CD8-positive, alpha-beta memory T cell (primary cell): Measurements from ENCODE around the gene BBS9. TPM values are rescaled to one million over a fixed set of nuclear protein-coding genes. Genes with fewer than 3 reads are reported as not detected.

Experiments
- CTCF ChIA-PET: fragments of 350-600 bp; sonication (Branson Sonifier 250); formaldehyde crosslinking; loops from one replicate; lab custom pipeline; 2021; ENCODE audit warnings: antibody characterized with exemption; lab: Charles Lee
- POLR2A ChIA-PET: fragments of 350-600 bp; sonication (Branson Sonifier 250); formaldehyde crosslinking; loops from one replicate; lab custom pipeline; 2021; ENCODE audit warnings: antibody characterized with exemption; lab: Charles Lee
- DNase-seq, 5 donors: peaks; one replicate each; pipeline versions ENCODE4 v3.0.0 to v3.0.0-alpha.2; 2020 to 2022; ENCODE audit warnings: mixed read lengths in 1 of 5
- H3K27ac ChIP-seq: one replicate; pipeline ENCODE4 v1.7.0; 2013; ENCODE audit warnings: low read depth, mild to moderate bottlenecking, low read length, moderate library complexity
- H3K27me3 ChIP-seq: 2 replicates; pipeline ENCODE4 v1.7.0; 2013; ENCODE audit warnings: low read length, mild to moderate bottlenecking; ENCODE audit not compliant: insufficient read depth, poor library complexity, severe bottlenecking
- H3K36me3 ChIP-seq: 2 replicates; pipeline ENCODE4 v1.7.0; 2013; ENCODE audit warnings: mild to moderate bottlenecking, low read length, moderate library complexity; ENCODE audit not compliant: insufficient read depth
- H3K4me1 ChIP-seq: 2 replicates; pipeline ENCODE4 v1.7.0; 2013; ENCODE audit warnings: mild to moderate bottlenecking, low read length, moderate library complexity; ENCODE audit not compliant: insufficient read depth
- H3K4me3 ChIP-seq: 2 replicates; pipeline ENCODE4 v1.7.0; 2013; ENCODE audit warnings: mild to moderate bottlenecking, low read length
- H3K9me3 ChIP-seq: 2 replicates; pipeline ENCODE4 v1.7.0; 2013; ENCODE audit warnings: mild to moderate bottlenecking, low read length
- H3K27ac Mint-ChIP-seq, 8 donors: one replicate each; pipeline ENCODE4 v1.8.0; 2020 to 2021; ENCODE audit warnings: mixed read lengths in 8 of 8, mild to moderate bottlenecking in 6 of 8, inconsistent platforms in 3 of 8, moderate library complexity in 3 of 8
- H3K27me3 Mint-ChIP-seq, 2 donors: one replicate each; pipeline ENCODE4 v1.8.0; 2020 to 2021; ENCODE audit warnings: mixed read lengths in 2 of 2, mild to moderate bottlenecking in 1 of 2, moderate library complexity in 1 of 2
- H3K36me3 Mint-ChIP-seq, 3 donors: one replicate each; pipeline ENCODE4 v1.8.0; 2020 to 2021; ENCODE audit warnings: mixed read lengths in 3 of 3, inconsistent platforms in 1 of 3, mild to moderate bottlenecking in 1 of 3
- H3K4me1 Mint-ChIP-seq, 3 donors: one replicate each; pipeline ENCODE4 v1.8.0; 2020 to 2021; ENCODE audit warnings: mixed read lengths in 3 of 3, inconsistent platforms in 1 of 3, mild to moderate bottlenecking in 1 of 3
- H3K4me3 Mint-ChIP-seq, 7 donors: one replicate each; pipeline ENCODE4 v1.8.0; 2020 to 2021; ENCODE audit warnings: mixed read lengths in 7 of 7, mild to moderate bottlenecking in 6 of 7, moderate library complexity in 4 of 7, inconsistent platforms in 2 of 7
- H3K9me3 Mint-ChIP-seq, 5 donors: one replicate each; pipeline ENCODE4 v1.8.0; 2020 to 2022; ENCODE audit warnings: mixed read lengths in 5 of 5, mild to moderate bottlenecking in 3 of 5, moderate library complexity in 2 of 5, inconsistent platforms in 1 of 5
- polyA plus RNA-seq: library from polyadenylated mRNA; unstranded; fragments of 300-500 nt; fragmentation: Illumina TruSeq; gene quantifications from one replicate; pipeline ENCODE4 v1.2.3, GENCODE V29; 2021
- total RNA-seq, 2 experiments: library from RNA; stranded (reverse); gene quantifications; one replicate each; pipeline ENCODE4 v1.2.3, GENCODE V29; 2021

Gene BBS9
- total and polyA plus RNA-seq, 3 experiments from 2014 or later = 10.0 to 14.6 (median 11.1) TPM

GRCh38 chr7:33642312-33642711 lies 512.9 kb downstream of the BBS9 start:
- H3K9me3 Mint-ChIP-seq = no peaks in the 10 kb centered on the region
- CTCF ChIA-PET = no interaction called here
- no peaks in the 10 kb centered on the region for H3K36me3 ChIP-seq
- H3K9me3 ChIP-seq = no peaks in the 10 kb centered on the region
- DNase-seq = no peak
- POLR2A ChIA-PET = no interaction called here
- peaks cover 16 to 39% (median 19%) of the 10 kb centered on the region in 3 donors for H3K36me3 Mint-ChIP-seq
- no peaks in the 10 kb centered on the region for H3K4me1 ChIP-seq
- H3K27ac ChIP-seq = no peak overlapping the region
- no peak overlapping the region for H3K27ac Mint-ChIP-seq
- no peaks in the 10 kb centered on the region for H3K27me3 ChIP-seq
- no peak overlapping the region for H3K4me3 Mint-ChIP-seq
- no peaks in the 10 kb centered on the region for H3K27me3 Mint-ChIP-seq
- no peaks in the 10 kb centered on the region for H3K4me1 Mint-ChIP-seq
- H3K4me3 ChIP-seq = no peak overlapping the region

GRCh38 chr7:33643530-33643929 lies 514.2 kb downstream of the BBS9 start:
- H3K4me3 ChIP-seq = no peak overlapping the region
- Mint-ChIP-seq H3K4me3 (no peak overlapping the region), H3K27ac (no peak overlapping the region), H3K27me3 (no peaks in the 10 kb centered on the region), H3K9me3 (no peaks in the 10 kb centered on the region), H3K4me1 (no peaks in the 10 kb centered on the region), H3K36me3 (peaks cover 14 to 43% (median 16%) of the 10 kb centered on the region in 3 donors)
- ChIA-PET CTCF (no interaction called here), POLR2A (no interaction called here)
- H3K27ac ChIP-seq = no peak overlapping the region
- H3K9me3 ChIP-seq = no peaks in the 10 kb centered on the region
- no peak for DNase-seq
- no peaks in the 10 kb centered on the region for H3K27me3 ChIP-seq
- H3K4me1 ChIP-seq = no peaks in the 10 kb centered on the region
- no peaks in the 10 kb centered on the region for H3K36me3 ChIP-seq

- Mint-ChIP-seq H3K4me3 (no peak overlapping the region), H3K27me3 (no peaks in the 10 kb centered on the region), H3K36me3 (peaks cover 14 to 51% (median 16%) of the 10 kb centered on the region in 3 donors), H3K9me3 (no peaks in the 10 kb centered on the region), H3K27ac (no peak overlapping the region), H3K4me1 (no peaks in the 10 kb centered on the region)
- Histone ChIP-seq H3K4me1 (no peaks in the 10 kb centered on the region), H3K36me3 (no peaks in the 10 kb centered on the region), H3K9me3 (no peaks in the 10 kb centered on the region), H3K27ac (no peak overlapping the region), H3K27me3 (no peaks in the 10 kb centered on the region), H3K4me3 (no peak overlapping the region)
- ChIA-PET POLR2A (no interaction called here), CTCF (no interaction called here)
- no peak for DNase-seq
Observed at GRCh38 chr7:33644489-33644888, 515.1 kb downstream of the BBS9 start.

GRCh38 chr7:33645104-33645503 lies 515.7 kb downstream of the BBS9 start:
- H3K36me3 ChIP-seq = no peaks in the 10 kb centered on the region
- Mint-ChIP-seq H3K27ac (no peak overlapping the region), H3K9me3 (no peaks in the 10 kb centered on the region), H3K4me1 (no peaks in the 10 kb centered on the region), H3K27me3 (peaks cover 0 to 1% of the 10 kb centered on the region in 2 donors), H3K4me3 (no peak overlapping the region), H3K36me3 (peaks cover 14 to 51% (median 20%) of the 10 kb centered on the region in 3 donors)
- no peaks in the 10 kb centered on the region for H3K9me3 ChIP-seq
- DNase-seq = no peak
- H3K27me3 ChIP-seq = no peaks in the 10 kb centered on the region
- no peak overlapping the region for H3K27ac ChIP-seq
- ChIA-PET POLR2A (no interaction called here), CTCF (no interaction called here)
- H3K4me3 ChIP-seq = no peak overlapping the region
- H3K4me1 ChIP-seq = no peaks in the 10 kb centered on the region

GRCh38 chr7:33646166-33646565 lies 516.8 kb downstream of the BBS9 start:
- DNase-seq = no peak
- no peaks in the 10 kb centered on the region for H3K4me1 ChIP-seq
- H3K27me3 Mint-ChIP-seq = peaks cover 0 to 2% of the 10 kb centered on the region in 2 donors
- no peaks in the 10 kb centered on the region for H3K9me3 ChIP-seq
- H3K27me3 ChIP-seq = no peaks in the 10 kb centered on the region
- ChIA-PET POLR2A (no interaction called here), CTCF (no interaction called here)
- H3K27ac ChIP-seq = no peak overlapping the region
- no peak overlapping the region for H3K27ac Mint-ChIP-seq
- H3K36me3 Mint-ChIP-seq = peaks cover 9 to 50% (median 23%) of the 10 kb centered on the region in 3 donors
- H3K4me3 Mint-ChIP-seq = no peak overlapping the region
- H3K36me3 ChIP-seq = no peaks in the 10 kb centered on the region
- no peaks in the 10 kb centered on the region for H3K4me1 Mint-ChIP-seq
- H3K4me3 ChIP-seq = no peak overlapping the region
- H3K9me3 Mint-ChIP-seq = no peaks in the 10 kb centered on the region

- Histone ChIP-seq H3K9me3 (no peaks in the 10 kb centered on the region), H3K4me3 (no peak overlapping the region), H3K4me1 (no peaks in the 10 kb centered on the region), H3K27ac (no peak overlapping the region), H3K36me3 (no peaks in the 10 kb centered on the region), H3K27me3 (no peaks in the 10 kb centered on the region)
- Mint-ChIP-seq H3K4me3 (no peak overlapping the region), H3K36me3 (peaks cover 6 to 54% (median 23%) of the 10 kb centered on the region in 3 donors), H3K27ac (no peak overlapping the region), H3K27me3 (peaks cover 0 to 2% of the 10 kb centered on the region in 2 donors), H3K4me1 (no peaks in the 10 kb centered on the region), H3K9me3 (no peaks in the 10 kb centered on the region)
- POLR2A ChIA-PET = no interaction called here
- no peak for DNase-seq
- CTCF ChIA-PET = no interaction called here
Observed at GRCh38 chr7:33646891-33647391, 517.6 kb downstream of the BBS9 start.

GRCh38 chr7:33649476-33650441 lies 520.4 kb downstream of the BBS9 start:
- Mint-ChIP-seq H3K27ac (no peak overlapping the region), H3K4me3 (no peak overlapping the region), H3K27me3 (peaks cover 0 to 4% of the 10 kb centered on the region in 2 donors), H3K36me3 (peaks cover 4 to 56% (median 31%) of the 10 kb centered on the region in 3 donors), H3K4me1 (no peaks in the 10 kb centered on the region), H3K9me3 (no peaks in the 10 kb centered on the region)
- Histone ChIP-seq H3K36me3 (no peaks in the 10 kb centered on the region), H3K4me1 (no peaks in the 10 kb centered on the region), H3K9me3 (no peaks in the 10 kb centered on the region), H3K27me3 (no peaks in the 10 kb centered on the region), H3K27ac (no peak overlapping the region), H3K4me3 (no peak overlapping the region)
- ChIA-PET POLR2A (no interaction called here), CTCF (no interaction called here)
- DNase-seq = no peak

- POLR2A ChIA-PET = no interaction called here
- H3K27ac Mint-ChIP-seq = no peak overlapping the region
- CTCF ChIA-PET = no interaction called here
Observed at GRCh38 chr7:33650828-33651227, 521.5 kb downstream of the BBS9 start.

More at GRCh38 chr7:33650828-33651227, 521.5 kb downstream of the BBS9 start:
- no peak overlapping the region for H3K4me3 ChIP-seq
- no peaks in the 10 kb centered on the region for H3K36me3 ChIP-seq
- H3K27ac ChIP-seq = no peak overlapping the region
- Mint-ChIP-seq H3K4me1 (no peaks in the 10 kb centered on the region), H3K36me3 (peaks cover 4 to 48% (median 31%) of the 10 kb centered on the region in 3 donors), H3K27me3 (peaks cover 0 to 4% of the 10 kb centered on the region in 2 donors), H3K9me3 (no peaks in the 10 kb centered on the region), H3K4me3 (no peak overlapping the region)
- DNase-seq = no peak
- no peaks in the 10 kb centered on the region for H3K4me1 ChIP-seq
- H3K9me3 ChIP-seq = no peaks in the 10 kb centered on the region
- H3K27me3 ChIP-seq = no peaks in the 10 kb centered on the region
